K562 (cell line): Measurements from ENCODE around the gene SLC25A34. TPM values are rescaled to one million over a fixed set of nuclear protein-coding genes. Genes with fewer than 3 reads are reported as not detected.

Experiments used
- CC2D1A ChIP-seq: fragments of 450-650 bp; IDR thresholded peaks from 2 replicates; pipeline ENCODE4 v1.6.1; 2017; ENCODE audit warnings: mild to moderate bottlenecking
- DACH1 ChIP-seq: fragments of 450-650 bp; IDR thresholded peaks from 2 replicates; pipeline ENCODE4 v1.6.1; 2018; ENCODE audit not compliant: partially characterized antibody
- FOXA3 ChIP-seq, 2 experiments: fragments of 450-650 bp in 1 of 2; sonication (generic) in 1 of 2; formaldehyde crosslinking; IDR thresholded peaks in 1 of 2; conservative IDR thresholded peaks in 1 of 2; 2 replicates each; pipeline versions ENCODE4 v1.4.0 to v1.8.0; 2020 to 2022; ENCODE audit warnings: mild to moderate bottlenecking in 2 of 2, missing genetic modification reagents in 1 of 2
- MAZ ChIP-seq, 2 experiments: fragments of 450-650 bp in 1 of 2; sonication (generic) in 1 of 2; formaldehyde crosslinking; IDR thresholded peaks in 1 of 2; conservative IDR thresholded peaks in 1 of 2; 2 replicates each; pipeline versions ENCODE4 v1.4.0 to v1.5.0; 2020; ENCODE audit warnings: mild to moderate bottlenecking in 1 of 2, missing genetic modification reagents in 1 of 2
- OTX1 ChIP-seq: fragments of 450-650 bp; formaldehyde crosslinking; IDR thresholded peaks from 2 replicates; pipeline ENCODE4 v1.4.0; 2022; ENCODE audit warnings: mild to moderate bottlenecking
- PHF8 ChIP-seq: fragments of 200-600 bp; sonication (generic); IDR thresholded peaks from 2 replicates; pipeline ENCODE4 v1.6.1; 2012; ENCODE audit warnings: mixed run types, mild to moderate bottlenecking, inconsistent platforms, low read length, moderate library complexity, borderline replicate concordance
- RAD21 ChIP-seq, 2 experiments: fragments of 250-450 bp in 1 of 2; fragments of 450-650 bp in 1 of 2; sonication (Bioruptor Pico) in 1 of 2; formaldehyde crosslinking in 1 of 2; IDR thresholded peaks in 1 of 2; conservative IDR thresholded peaks in 1 of 2; 2 replicates each; pipeline versions ENCODE4 v1.4.0 to v1.8.0; 2020 to 2022; ENCODE audit warnings: mild to moderate bottlenecking in 2 of 2, moderate library complexity in 1 of 2
- RB1 ChIP-seq: fragments of 450-650 bp; IDR thresholded peaks from 2 replicates; pipeline ENCODE4 v1.6.1; 2017; ENCODE audit warnings: low read depth, mild to moderate bottlenecking
- SMC3 ChIP-seq: conservative IDR thresholded peaks from 2 replicates; pipeline ENCODE4 v1.6.1; 2011; ENCODE audit warnings: low read depth, low read length, improper control_type of control experiment; ENCODE audit not compliant: insufficient read depth
- SP1 ChIP-seq: sonication (generic); formaldehyde crosslinking; IDR thresholded peaks from 2 replicates; pipeline ENCODE4 v1.8.1; 2022; ENCODE audit warnings: mild to moderate bottlenecking, missing genetic modification reagents
- SRSF1 ChIP-seq: fragments of 200-400 bp; formaldehyde crosslinking; IDR thresholded peaks from 2 replicates; pipeline ENCODE4 v1.6.1; 2017; ENCODE audit warnings: mild to moderate bottlenecking, low read depth, low read length, moderate library complexity
- TARDBP ChIP-seq: fragments of 450-650 bp; IDR thresholded peaks from 2 replicates; pipeline ENCODE4 v1.6.1; 2016
- ZEB2 ChIP-seq: fragments of 450-650 bp; IDR thresholded peaks from 2 replicates; pipeline ENCODE4 v1.6.1; 2016
- polyA plus RNA-seq, 8 experiments: library from polyadenylated mRNA; depleted of rRNA in 4 of 8; stranded (reverse) in 5 of 8; unstranded in 3 of 8; fragments of >200 nt; fragmentation: Nextera tagmentation in 2 of 8; fragmentation: Illumina TruSeq in 1 of 8; extraction: Ambion mirVana in 2 of 8; extraction: Trizol in 1 of 8; gene quantifications; 2 replicates each; pipeline versions ENCODE4 v1.2.1 to v1.2.3, GENCODE V29; 2011 to 2014; ENCODE audit warnings: inconsistent platforms in 1 of 8, missing spikeins in 1 of 8
- total RNA-seq, 7 experiments: library from RNA; depleted of rRNA in 6 of 7; stranded (reverse); fragments of >200 nt in 6 of 7; fragmentation: Illumina TruSeq in 2 of 7; extraction: Trizol in 2 of 7; gene quantifications; 2 replicates each; pipeline versions ENCODE4 v1.2.1 to v1.2.3, GENCODE V29; 2011 to 2021; ENCODE audit warnings: low replicate concordance in 1 of 7
- TF ChIP-seq, protein P1 (sequence below): IDR thresholded peaks from 2 replicates; pipeline ENCODE4 v1.6.1; 2011; ENCODE audit warnings: borderline replicate concordance, low read depth, mild to moderate bottlenecking, moderate library complexity, low read length; ENCODE audit not compliant: insufficient read depth, poor library complexity, severe bottlenecking
- TF ChIP-seq, protein P2 (sequence below): sonication (generic); formaldehyde crosslinking; IDR thresholded peaks from 2 replicates; pipeline ENCODE4 v1.8.1; 2022; ENCODE audit warnings: missing genetic modification reagents
- TF ChIP-seq, protein P3 (sequence below): fragments of 250-450 bp; sonication (Bioruptor Pico); IDR thresholded peaks from 2 replicates; pipeline ENCODE4 v1.4.0; 2020; ENCODE audit warnings: borderline replicate concordance

SLC25A34 gene
- total and polyA plus RNA-seq, 9 of the 15 experiments (the other 6 are each of a cell fraction or from before 2014, with no cell fraction given) = 0.01 to 0.57 (median 0.16) TPM

DNA sequence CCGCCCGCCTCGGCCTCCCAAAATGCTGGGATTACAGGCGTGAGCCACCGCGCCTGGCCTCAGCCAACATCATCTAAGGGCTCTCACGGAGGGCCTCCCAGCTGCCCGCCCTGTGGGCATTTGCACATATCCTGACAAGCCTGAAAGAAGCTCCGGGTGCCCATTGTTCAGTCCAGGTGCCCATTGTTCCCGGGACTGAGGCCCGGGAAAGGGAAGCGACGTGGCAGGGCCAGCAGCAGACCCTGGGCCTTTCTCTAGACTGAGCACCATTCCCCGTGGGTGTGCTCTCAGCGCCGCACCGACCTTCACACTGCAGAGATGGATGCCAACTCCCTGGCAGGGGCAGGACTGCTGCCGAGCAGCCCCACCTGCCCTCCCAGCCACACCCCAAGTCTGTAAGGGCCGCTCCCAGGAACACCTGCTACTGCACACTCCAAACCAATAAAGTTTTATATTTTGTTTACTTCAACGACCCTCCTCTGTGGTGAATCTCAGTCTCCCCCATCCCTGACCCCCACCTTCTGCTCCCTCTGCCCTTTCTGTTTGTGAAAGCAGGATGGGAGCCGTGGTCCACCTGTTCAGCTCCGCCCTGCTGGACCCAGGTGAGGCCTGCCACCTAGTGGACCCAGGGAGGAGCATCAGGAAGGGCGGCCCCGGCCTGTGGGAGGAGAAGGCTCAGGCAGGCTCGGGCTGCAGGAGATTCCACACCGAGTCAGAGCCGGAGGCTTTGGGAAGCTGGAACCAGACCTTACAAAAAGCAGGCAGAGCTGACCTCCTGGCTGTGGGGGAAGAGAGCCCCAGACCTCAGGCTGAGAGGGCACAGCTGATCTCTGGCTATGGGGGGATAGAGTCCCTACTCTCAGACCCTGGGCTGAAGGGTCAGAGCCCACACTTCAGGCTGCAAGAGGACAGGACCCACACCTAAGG, 5.1 kb downstream of the SLC25A34 start (continued):
- TF ChIP-seq OTX1 (CRISPR knock-in tag) = no peak
- no peak for TF ChIP-seq FOXA3 (CRISPR knock-in tag; conservative IDR thresholded peaks at IDR 0.05 in 1 of 2, IDR thresholded peaks at IDR 0.05 in 1 of 2)
- TF ChIP-seq SMC3 = peak; percentile 93
- peak; percentile 64; the same call in 1 of the 2 replicates for TF ChIP-seq ZEB2
- TF ChIP-seq DACH1 = peak; percentile 59
- peak; percentile 83; the same call in 1 of the 2 replicates for TF ChIP-seq RB1
- no peak for TF ChIP-seq PHF8
- TF ChIP-seq, protein P1, sequence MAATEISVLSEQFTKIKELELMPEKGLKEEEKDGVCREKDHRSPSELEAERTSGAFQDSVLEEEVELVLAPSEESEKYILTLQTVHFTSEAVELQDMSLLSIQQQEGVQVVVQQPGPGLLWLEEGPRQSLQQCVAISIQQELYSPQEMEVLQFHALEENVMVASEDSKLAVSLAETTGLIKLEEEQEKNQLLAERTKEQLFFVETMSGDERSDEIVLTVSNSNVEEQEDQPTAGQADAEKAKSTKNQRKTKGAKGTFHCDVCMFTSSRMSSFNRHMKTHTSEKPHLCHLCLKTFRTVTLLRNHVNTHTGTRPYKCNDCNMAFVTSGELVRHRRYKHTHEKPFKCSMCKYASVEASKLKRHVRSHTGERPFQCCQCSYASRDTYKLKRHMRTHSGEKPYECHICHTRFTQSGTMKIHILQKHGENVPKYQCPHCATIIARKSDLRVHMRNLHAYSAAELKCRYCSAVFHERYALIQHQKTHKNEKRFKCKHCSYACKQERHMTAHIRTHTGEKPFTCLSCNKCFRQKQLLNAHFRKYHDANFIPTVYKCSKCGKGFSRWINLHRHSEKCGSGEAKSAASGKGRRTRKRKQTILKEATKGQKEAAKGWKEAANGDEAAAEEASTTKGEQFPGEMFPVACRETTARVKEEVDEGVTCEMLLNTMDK = peak; percentile 68
- peak; percentile 88 to 97 for TF ChIP-seq RAD21 (CRISPR knock-in tag; conservative IDR thresholded peaks at IDR 0.05 in 1 of 2, IDR thresholded peaks at IDR 0.05 in 1 of 2)
- peak; percentile 59; the same call in 1 of the 2 replicates for TF ChIP-seq TARDBP
- TF ChIP-seq, protein P2, sequence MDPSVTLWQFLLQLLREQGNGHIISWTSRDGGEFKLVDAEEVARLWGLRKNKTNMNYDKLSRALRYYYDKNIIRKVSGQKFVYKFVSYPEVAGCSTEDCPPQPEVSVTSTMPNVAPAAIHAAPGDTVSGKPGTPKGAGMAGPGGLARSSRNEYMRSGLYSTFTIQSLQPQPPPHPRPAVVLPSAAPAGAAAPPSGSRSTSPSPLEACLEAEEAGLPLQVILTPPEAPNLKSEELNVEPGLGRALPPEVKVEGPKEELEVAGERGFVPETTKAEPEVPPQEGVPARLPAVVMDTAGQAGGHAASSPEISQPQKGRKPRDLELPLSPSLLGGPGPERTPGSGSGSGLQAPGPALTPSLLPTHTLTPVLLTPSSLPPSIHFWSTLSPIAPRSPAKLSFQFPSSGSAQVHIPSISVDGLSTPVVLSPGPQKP (CRISPR knock-in tag) = 0 out of 2 replicates have a peak, but pooled peaks have one; percentile 64
- TF ChIP-seq MAZ (CRISPR knock-in tag; conservative IDR thresholded peaks at IDR 0.05 in 1 of 2, IDR thresholded peaks at IDR 0.05 in 1 of 2) = peak in 1 of 2 experiments; percentile 60; a peak in 1 of 4 replicates
- TF ChIP-seq, protein P3, sequence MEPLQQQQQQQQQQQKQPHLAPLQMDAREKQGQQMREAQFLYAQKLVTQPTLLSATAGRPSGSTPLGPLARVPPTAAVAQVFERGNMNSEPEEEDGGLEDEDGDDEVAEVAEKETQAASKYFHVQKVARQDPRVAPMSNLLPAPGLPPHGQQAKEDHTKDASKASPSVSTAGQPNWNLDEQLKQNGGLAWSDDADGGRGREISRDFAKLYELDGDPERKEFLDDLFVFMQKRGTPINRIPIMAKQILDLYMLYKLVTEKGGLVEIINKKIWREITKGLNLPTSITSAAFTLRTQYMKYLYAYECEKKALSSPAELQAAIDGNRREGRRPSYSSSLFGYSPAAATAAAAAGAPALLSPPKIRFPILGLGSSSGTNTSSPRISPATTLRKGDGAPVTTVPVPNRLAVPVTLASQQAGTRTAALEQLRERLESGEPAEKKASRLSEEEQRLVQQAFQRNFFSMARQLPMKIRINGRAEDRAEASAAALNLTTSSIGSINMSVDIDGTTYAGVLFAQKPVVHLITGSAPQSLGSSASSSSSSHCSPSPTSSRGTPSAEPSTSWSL (CRISPR knock-in tag) = 0 out of 2 replicates have a peak, but pooled peaks have one; percentile 12
- TF ChIP-seq SP1 (CRISPR knock-in tag) = peak; percentile 68
- TF ChIP-seq CC2D1A = peak; percentile 71
- TF ChIP-seq SRSF1 = no peak
